ENCODE results near the gene MXI1. TPM values are rescaled to one million over a fixed set of nuclear protein-coding genes. Genes with fewer than 3 reads are reported as not detected.

MXI1 gene
- total and polyA plus RNA-seq, 2 experiments from 2014 or later: 5.1 to 8.5 TPM

DNA sequence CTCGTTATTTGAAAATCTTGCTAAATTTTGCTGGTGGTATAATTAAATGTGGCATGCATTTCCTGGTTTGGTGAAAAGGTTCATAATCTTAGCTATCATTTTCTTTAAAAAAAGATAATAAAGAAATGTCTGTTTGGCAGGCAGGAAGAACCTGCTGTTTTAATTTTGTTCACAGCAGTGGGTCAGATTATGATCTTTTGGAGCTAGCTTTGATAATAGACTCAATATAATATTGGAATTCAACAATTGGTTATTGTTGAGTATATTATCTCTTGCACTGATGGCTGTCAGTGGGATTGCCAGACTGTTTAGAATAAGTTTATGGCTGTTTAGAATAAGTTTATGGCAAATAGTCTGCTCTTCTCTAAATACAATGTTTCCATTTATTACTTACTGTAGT, 35.1 kb downstream of the MXI1 start (continued):
- TF ChIP-seq, protein P1, sequence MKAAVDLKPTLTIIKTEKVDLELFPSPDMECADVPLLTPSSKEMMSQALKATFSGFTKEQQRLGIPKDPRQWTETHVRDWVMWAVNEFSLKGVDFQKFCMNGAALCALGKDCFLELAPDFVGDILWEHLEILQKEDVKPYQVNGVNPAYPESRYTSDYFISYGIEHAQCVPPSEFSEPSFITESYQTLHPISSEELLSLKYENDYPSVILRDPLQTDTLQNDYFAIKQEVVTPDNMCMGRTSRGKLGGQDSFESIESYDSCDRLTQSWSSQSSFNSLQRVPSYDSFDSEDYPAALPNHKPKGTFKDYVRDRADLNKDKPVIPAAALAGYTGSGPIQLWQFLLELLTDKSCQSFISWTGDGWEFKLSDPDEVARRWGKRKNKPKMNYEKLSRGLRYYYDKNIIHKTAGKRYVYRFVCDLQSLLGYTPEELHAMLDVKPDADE (IDR thresholded peaks at IDR 0.05): no peak
- TF ChIP-seq CREB1 (CRISPR knock-in tag; IDR thresholded peaks at IDR 0.05; ENCODE audit: low read depth): no peak
- no peak for TF ChIP-seq EZH2 (IDR thresholded peaks at IDR 0.05; ENCODE audit: low read depth, unreplicated experiment)

DNA sequence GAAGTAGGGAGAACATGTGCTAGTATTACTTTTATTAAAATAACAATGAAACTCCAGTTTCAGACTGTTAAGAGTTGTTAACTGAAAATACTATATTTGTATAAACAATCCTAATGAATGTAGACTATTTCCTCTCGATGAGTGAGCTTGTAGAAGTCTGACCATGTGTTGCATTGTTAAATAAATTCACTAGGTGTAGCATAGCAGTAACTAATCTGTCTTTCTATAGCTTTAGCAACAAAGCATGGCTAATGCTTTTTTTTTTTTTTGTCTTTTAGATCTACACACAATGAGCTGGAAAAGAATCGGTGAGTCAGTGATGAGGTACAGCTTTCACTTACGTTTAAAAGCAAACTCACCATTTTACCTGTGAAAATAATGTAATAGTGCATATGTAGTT, 37.1 kb downstream of the MXI1 start:
- H3K4me2 ChIP-seq: peak overlapping the region; percentile 31
- Mint-ChIP-seq H3K4me3 (no peak overlapping the region), H3K36me3 (ENCODE audit: low read depth) (peaks cover 9% of the 10 kb centered on the region; the same call in 2 of the 3 replicates), H3K4me1 (peaks cover 28% of the 10 kb centered on the region), H3K27me3 (ENCODE audit: insufficient read depth, low read depth, poor library complexity) (peaks cover 2% of the 10 kb centered on the region), H3K9me3 (no peaks in the 10 kb centered on the region), H3K27ac (peak overlapping the region; percentile 82; the same call in 1 of the 2 replicates)
- no peaks in the 10 kb centered on the region for H3K79me2 ChIP-seq (replicated peaks; ENCODE audit: insufficient read depth)
- no peaks in the 10 kb centered on the region for H3F3A ChIP-seq (replicated peaks; ENCODE audit: low read depth)
- no peaks in the 10 kb centered on the region for H3K9me2 ChIP-seq (ENCODE audit: insufficient read depth)
- peaks cover 32% of the 10 kb centered on the region for H3K4me1 ChIP-seq (ENCODE audit: insufficient read depth)
- no peaks in the 10 kb centered on the region for H4K20me1 ChIP-seq (replicated peaks; ENCODE audit: insufficient read depth)
- peak overlapping the region; percentile 19 for H3K4me3 ChIP-seq
- H3K36me3 ChIP-seq (ENCODE audit: insufficient read depth): no peaks in the 10 kb centered on the region
- no peak overlapping the region for H2AFZ ChIP-seq
- H3K27ac ChIP-seq (ENCODE audit: low read depth): peak overlapping the region; percentile 11
- no peak for DNase-seq (ENCODE audit: low spot score)
- no peaks in the 10 kb centered on the region for H3K27me3 ChIP-seq (ENCODE audit: insufficient read depth)
- no peak for ATAC-seq
- TF ChIP-seq, protein P2, sequence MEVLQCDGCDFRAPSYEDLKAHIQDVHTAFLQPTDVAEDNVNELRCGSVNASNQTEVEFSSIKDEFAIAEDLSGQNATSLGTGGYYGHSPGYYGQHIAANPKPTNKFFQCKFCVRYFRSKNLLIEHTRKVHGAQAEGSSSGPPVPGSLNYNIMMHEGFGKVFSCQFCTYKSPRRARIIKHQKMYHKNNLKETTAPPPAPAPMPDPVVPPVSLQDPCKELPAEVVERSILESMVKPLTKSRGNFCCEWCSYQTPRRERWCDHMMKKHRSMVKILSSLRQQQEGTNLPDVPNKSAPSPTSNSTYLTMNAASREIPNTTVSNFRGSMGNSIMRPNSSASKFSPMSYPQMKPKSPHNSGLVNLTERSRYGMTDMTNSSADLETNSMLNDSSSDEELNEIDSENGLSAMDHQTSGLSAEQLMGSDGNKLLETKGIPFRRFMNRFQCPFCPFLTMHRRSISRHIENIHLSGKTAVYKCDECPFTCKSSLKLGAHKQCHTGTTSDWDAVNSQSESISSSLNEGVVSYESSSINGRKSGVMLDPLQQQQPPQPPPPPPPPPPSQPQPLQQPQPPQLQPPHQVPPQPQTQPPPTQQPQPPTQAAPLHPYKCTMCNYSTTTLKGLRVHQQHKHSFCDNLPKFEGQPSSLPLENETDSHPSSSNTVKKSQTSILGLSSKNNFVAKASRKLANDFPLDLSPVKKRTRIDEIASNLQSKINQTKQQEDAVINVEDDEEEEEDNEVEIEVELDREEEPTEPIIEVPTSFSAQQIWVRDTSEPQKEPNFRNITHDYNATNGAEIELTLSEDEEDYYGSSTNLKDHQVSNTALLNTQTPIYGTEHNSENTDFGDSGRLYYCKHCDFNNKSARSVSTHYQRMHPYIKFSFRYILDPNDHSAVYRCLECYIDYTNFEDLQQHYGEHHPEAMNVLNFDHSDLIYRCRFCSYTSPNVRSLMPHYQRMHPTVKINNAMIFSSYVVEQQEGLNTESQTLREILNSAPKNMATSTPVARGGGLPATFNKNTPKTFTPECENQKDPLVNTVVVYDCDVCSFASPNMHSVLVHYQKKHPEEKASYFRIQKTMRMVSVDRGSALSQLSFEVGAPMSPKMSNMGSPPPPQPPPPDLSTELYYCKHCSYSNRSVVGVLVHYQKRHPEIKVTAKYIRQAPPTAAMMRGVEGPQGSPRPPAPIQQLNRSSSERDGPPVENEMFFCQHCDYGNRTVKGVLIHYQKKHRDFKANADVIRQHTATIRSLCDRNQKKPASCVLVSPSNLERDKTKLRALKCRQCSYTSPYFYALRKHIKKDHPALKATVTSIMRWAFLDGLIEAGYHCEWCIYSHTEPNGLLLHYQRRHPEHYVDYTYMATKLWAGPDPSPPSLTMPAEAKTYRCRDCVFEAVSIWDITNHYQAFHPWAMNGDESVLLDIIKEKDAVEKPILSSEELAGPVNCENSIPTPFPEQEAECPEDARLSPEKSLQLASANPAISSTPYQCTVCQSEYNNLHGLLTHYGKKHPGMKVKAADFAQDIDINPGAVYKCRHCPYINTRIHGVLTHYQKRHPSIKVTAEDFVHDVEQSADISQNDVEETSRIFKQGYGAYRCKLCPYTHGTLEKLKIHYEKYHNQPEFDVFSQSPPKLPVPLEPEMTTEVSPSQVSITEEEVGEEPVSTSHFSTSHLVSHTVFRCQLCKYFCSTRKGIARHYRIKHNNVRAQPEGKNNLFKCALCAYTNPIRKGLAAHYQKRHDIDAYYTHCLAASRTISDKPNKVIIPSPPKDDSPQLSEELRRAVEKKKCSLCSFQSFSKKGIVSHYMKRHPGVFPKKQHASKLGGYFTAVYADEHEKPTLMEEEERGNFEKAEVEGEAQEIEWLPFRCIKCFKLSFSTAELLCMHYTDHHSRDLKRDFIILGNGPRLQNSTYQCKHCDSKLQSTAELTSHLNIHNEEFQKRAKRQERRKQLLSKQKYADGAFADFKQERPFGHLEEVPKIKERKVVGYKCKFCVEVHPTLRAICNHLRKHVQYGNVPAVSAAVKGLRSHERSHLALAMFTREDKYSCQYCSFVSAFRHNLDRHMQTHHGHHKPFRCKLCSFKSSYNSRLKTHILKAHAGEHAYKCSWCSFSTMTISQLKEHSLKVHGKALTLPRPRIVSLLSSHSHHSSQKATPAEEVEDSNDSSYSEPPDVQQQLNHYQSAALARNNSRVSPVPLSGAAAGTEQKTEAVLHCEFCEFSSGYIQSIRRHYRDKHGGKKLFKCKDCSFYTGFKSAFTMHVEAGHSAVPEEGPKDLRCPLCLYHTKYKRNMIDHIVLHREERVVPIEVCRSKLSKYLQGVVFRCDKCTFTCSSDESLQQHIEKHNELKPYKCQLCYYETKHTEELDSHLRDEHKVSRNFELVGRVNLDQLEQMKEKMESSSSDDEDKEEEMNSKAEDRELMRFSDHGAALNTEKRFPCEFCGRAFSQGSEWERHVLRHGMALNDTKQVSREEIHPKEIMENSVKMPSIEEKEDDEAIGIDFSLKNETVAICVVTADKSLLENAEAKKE (CRISPR knock-in tag; IDR thresholded peaks at IDR 0.05): no peak
- no peak for TF ChIP-seq EZH2 (IDR thresholded peaks at IDR 0.05; ENCODE audit: low read depth, unreplicated experiment)
- TF ChIP-seq CREB1 (CRISPR knock-in tag; IDR thresholded peaks at IDR 0.05; ENCODE audit: low read depth): no peak
- no peak for TF ChIP-seq ZNF114 (CRISPR knock-in tag; IDR thresholded peaks at IDR 0.05)
- TF ChIP-seq, protein P1 (IDR thresholded peaks at IDR 0.05): no peak
- TF ChIP-seq JUNB (IDR thresholded peaks at IDR 0.05; ENCODE audit: unreplicated experiment): no peak
- TF ChIP-seq EZH2phosphoT487 (IDR thresholded peaks at IDR 0.05; ENCODE audit: unreplicated experiment): no peak
- no peak for TF ChIP-seq NANOG (IDR thresholded peaks at IDR 0.05; ENCODE audit: borderline replicate concordance)
- TF ChIP-seq, protein P3, sequence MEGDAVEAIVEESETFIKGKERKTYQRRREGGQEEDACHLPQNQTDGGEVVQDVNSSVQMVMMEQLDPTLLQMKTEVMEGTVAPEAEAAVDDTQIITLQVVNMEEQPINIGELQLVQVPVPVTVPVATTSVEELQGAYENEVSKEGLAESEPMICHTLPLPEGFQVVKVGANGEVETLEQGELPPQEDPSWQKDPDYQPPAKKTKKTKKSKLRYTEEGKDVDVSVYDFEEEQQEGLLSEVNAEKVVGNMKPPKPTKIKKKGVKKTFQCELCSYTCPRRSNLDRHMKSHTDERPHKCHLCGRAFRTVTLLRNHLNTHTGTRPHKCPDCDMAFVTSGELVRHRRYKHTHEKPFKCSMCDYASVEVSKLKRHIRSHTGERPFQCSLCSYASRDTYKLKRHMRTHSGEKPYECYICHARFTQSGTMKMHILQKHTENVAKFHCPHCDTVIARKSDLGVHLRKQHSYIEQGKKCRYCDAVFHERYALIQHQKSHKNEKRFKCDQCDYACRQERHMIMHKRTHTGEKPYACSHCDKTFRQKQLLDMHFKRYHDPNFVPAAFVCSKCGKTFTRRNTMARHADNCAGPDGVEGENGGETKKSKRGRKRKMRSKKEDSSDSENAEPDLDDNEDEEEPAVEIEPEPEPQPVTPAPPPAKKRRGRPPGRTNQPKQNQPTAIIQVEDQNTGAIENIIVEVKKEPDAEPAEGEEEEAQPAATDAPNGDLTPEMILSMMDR (conservative IDR thresholded peaks at IDR 0.05; ENCODE audit: low read depth in 2 of 2): no peak
- TF ChIP-seq STAT1 (IDR thresholded peaks at IDR 0.05; ENCODE audit: unreplicated experiment): no peak
- TF ChIP-seq, protein P4, sequence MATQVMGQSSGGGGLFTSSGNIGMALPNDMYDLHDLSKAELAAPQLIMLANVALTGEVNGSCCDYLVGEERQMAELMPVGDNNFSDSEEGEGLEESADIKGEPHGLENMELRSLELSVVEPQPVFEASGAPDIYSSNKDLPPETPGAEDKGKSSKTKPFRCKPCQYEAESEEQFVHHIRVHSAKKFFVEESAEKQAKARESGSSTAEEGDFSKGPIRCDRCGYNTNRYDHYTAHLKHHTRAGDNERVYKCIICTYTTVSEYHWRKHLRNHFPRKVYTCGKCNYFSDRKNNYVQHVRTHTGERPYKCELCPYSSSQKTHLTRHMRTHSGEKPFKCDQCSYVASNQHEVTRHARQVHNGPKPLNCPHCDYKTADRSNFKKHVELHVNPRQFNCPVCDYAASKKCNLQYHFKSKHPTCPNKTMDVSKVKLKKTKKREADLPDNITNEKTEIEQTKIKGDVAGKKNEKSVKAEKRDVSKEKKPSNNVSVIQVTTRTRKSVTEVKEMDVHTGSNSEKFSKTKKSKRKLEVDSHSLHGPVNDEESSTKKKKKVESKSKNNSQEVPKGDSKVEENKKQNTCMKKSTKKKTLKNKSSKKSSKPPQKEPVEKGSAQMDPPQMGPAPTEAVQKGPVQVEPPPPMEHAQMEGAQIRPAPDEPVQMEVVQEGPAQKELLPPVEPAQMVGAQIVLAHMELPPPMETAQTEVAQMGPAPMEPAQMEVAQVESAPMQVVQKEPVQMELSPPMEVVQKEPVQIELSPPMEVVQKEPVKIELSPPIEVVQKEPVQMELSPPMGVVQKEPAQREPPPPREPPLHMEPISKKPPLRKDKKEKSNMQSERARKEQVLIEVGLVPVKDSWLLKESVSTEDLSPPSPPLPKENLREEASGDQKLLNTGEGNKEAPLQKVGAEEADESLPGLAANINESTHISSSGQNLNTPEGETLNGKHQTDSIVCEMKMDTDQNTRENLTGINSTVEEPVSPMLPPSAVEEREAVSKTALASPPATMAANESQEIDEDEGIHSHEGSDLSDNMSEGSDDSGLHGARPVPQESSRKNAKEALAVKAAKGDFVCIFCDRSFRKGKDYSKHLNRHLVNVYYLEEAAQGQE (IDR thresholded peaks at IDR 0.05; ENCODE audit: unreplicated experiment): no peak

All from GM23338 (cell line).